ENCODE measurements around the gene PRICKLE2. TPM values are rescaled to one million over a fixed set of nuclear protein-coding genes. Genes with fewer than 3 reads are reported as not detected.

The PRICKLE2 gene
- total RNA-seq, 4 donors from 2014 or later = 3.4 to 29.2 (median 12.6) TPM

DNA sequence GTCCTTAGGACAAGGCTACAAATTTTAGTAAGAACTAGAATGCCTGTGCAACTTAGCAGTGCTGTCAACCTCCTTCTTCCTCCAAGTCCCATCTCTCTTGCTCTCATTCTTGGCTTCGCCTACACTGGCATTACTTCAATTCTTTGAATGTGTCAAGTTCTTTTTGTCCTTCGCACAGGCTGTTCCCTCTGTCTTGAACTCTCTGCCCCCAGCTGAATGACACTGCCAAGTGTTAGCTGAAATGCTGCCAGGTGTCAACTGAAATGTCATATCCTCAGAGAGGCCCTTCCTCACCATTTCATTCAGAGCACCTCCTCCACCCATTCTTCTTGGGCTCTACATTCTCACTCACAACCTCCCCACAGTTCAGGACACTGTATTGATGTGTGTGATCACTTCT, 153.1 kb downstream of the PRICKLE2 start:
- Histone ChIP-seq H3K27me3 (no peaks in the 10 kb centered on the region), H3K27ac (no peak overlapping the region), H3K36me3 (no peaks in the 10 kb centered on the region), H3K4me1 (peaks cover 0 to 12% (median 8%) of the 10 kb centered on the region in 3 donors), H3K9me3 (no peaks in the 10 kb centered on the region), H3K4me3 (no peak overlapping the region)
- intact Hi-C loops (cut with DNase I) = no loop called here
- WGBS, 2 donors = 69 to 74% methylated on average over 2 of the region's 2 CpGs
- TF ChIP-seq, protein P1, sequence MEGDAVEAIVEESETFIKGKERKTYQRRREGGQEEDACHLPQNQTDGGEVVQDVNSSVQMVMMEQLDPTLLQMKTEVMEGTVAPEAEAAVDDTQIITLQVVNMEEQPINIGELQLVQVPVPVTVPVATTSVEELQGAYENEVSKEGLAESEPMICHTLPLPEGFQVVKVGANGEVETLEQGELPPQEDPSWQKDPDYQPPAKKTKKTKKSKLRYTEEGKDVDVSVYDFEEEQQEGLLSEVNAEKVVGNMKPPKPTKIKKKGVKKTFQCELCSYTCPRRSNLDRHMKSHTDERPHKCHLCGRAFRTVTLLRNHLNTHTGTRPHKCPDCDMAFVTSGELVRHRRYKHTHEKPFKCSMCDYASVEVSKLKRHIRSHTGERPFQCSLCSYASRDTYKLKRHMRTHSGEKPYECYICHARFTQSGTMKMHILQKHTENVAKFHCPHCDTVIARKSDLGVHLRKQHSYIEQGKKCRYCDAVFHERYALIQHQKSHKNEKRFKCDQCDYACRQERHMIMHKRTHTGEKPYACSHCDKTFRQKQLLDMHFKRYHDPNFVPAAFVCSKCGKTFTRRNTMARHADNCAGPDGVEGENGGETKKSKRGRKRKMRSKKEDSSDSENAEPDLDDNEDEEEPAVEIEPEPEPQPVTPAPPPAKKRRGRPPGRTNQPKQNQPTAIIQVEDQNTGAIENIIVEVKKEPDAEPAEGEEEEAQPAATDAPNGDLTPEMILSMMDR (IDR thresholded peaks at IDR 0.05) = no peak
- no peak for TF ChIP-seq POLR2A (IDR thresholded peaks at IDR 0.05)
- DNase-seq = no peak

DNA sequence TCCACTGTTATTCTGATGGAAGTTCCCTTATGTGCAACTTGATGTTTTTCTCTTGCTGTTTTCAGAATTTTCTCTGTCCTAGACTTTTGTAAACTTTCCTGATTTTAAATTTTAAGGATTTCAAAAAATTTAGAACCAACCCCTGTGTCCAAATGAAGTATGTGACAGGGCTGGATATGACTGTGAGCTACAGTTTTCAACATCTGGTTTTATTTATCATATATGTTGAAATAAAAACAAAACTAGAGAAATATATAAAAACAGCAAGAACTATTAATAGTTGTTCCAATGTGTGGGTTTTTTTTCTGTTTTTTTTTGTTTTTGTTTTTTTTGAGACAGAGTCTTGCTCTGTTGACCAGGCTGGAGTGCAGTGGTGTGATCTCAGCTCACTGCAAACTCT, 154.6 kb downstream of the PRICKLE2 start:
- Histone ChIP-seq H3K27me3 (no peaks in the 10 kb centered on the region), H3K27ac (no peak overlapping the region), H3K9me3 (no peaks in the 10 kb centered on the region), H3K4me1 (peaks cover 0 to 13% (median 8%) of the 10 kb centered on the region in 3 donors), H3K36me3 (no peaks in the 10 kb centered on the region), H3K4me3 (no peak overlapping the region)
- DNase-seq = no peak
- TF ChIP-seq, protein P1 (IDR thresholded peaks at IDR 0.05) = no peak
- no peak for TF ChIP-seq POLR2A (IDR thresholded peaks at IDR 0.05)
- intact Hi-C loops (cut with DNase I) = no loop called here

DNA sequence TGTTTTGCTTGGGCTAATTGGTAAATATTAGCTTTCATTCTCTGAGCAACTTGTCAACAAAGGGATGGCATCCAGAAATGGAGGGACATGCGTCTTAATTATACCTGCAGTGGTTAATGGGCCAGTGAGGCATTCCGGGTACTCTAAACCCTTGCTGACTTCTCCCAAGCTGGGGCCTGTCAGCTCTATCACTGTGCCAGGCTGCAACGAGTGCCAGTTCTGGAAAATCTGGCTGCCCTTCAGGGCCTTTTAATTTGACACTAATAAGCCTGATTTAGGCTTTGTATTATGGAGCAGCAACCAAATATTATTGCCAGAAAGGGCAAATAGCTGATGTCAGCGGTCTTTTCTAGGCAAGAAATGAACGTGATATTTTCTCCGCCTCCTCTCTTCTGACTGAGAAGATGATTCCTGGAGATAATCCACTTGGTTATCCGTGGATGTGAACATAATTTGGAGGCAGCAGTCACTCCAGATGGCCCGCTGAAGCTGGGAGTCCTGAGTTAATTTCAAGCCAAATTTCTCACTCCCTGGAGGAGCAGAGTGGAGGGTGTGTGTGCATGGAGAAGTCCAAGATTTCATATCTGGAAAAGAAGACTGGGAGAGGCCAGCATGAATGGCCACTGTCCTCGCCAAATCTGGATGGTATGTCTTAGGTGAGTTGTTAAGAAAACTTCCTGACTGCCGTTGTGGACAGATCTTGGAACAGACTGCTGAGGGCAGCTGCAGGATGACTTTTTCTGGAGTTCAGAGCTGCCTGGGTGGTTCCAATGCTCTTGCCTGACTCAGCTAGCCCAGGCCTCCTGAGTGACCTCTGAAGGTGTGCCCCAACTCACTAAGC, 157.5 kb downstream of the PRICKLE2 start:
- Histone ChIP-seq H3K4me1 (peaks cover 0 to 13% (median 8%) of the 10 kb centered on the region in 3 donors), H3K27me3 (no peaks in the 10 kb centered on the region), H3K36me3 (no peaks in the 10 kb centered on the region), H3K9me3 (no peaks in the 10 kb centered on the region), H3K4me3 (no peak overlapping the region), H3K27ac (no peak overlapping the region)
- 35 to 40% methylated on average over 9 to 10 of the region's 10 CpGs for WGBS, 2 donors
- no peak for DNase-seq
- no peak for TF ChIP-seq POLR2A (IDR thresholded peaks at IDR 0.05)
- TF ChIP-seq, protein P1 (IDR thresholded peaks at IDR 0.05) = no peak
- intact Hi-C loops (cut with DNase I) = no loop called here

DNA sequence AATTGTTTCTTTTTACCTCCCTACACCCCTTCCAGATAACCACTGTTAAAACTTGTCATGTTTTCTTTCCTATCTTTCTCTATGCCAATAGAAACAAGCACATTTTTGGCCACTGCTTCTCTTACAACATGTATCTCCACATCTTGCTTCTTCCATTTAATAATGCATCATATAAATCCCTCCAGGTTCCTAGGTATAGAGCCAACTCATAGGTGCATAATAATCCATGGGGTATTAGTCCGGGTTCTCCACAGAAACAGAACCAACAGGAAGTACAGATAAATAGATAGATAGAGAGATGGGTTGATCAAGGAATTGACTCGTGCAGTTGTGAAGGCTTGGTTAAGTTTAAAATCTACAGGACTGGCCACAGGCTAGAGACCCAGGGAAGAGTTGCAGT, 160.5 kb downstream of the PRICKLE2 start:
- WGBS, 2 donors = 77 to 89% methylated on average over 2 of the region's 2 CpGs
- TF ChIP-seq POLR2A (IDR thresholded peaks at IDR 0.05) = no peak
- TF ChIP-seq, protein P1 (IDR thresholded peaks at IDR 0.05) = no peak
- Histone ChIP-seq H3K36me3 (no peaks in the 10 kb centered on the region), H3K4me1 (peaks cover 0 to 13% (median 8%) of the 10 kb centered on the region in 3 donors), H3K27ac (no peak overlapping the region), H3K4me3 (no peak overlapping the region), H3K9me3 (no peaks in the 10 kb centered on the region), H3K27me3 (no peaks in the 10 kb centered on the region)
- intact Hi-C loops (cut with DNase I) = no loop called here
- DNase-seq = no peak

DNA sequence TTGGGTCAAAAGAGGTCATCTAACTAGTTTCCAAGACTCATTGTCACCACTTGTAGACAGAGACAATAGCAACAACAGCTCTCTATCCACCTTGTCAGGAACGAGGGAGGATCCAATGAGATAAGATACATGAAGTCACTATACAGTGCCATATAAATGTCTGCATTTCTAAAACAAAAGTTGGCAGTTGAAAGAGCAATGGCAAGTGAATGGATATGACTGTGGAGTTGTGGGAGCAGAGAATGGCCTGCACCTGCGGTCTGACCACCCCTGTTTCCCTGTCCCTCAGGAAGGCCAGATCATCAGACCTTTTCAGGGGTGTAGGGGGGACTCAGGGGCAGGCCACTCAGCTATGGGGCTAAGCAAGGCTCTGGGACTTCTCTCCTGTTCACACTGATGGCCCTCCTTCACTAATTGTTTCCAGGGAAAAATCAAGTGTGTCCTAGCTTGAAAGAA, 161.3 kb downstream of the PRICKLE2 start:
- intact Hi-C loops (cut with DNase I) = no loop called here
- Histone ChIP-seq H3K36me3 (no peaks in the 10 kb centered on the region), H3K27ac (no peak overlapping the region), H3K27me3 (no peaks in the 10 kb centered on the region), H3K9me3 (no peaks in the 10 kb centered on the region), H3K4me3 (no peak overlapping the region), H3K4me1 (peaks cover 0 to 13% (median 8%) of the 10 kb centered on the region in 3 donors)
- TF ChIP-seq POLR2A (IDR thresholded peaks at IDR 0.05) = no peak
- TF ChIP-seq, protein P1 (IDR thresholded peaks at IDR 0.05) = no peak
- 79 to 81% methylated on average over 2 of the region's 2 CpGs for WGBS, 2 donors
- no peak for DNase-seq
